Midbrain (tissue), 1 donor: ENCODE results near the gene ATRNL1.
"Not testable (repeated sequence)": the region's sequence is repeated elsewhere in the genome, so short reads cannot be mapped to it uniquely, and the experiment has no call there.

Experiments used
- DNase-seq: peaks from one replicate; lab custom pipeline; 2025; lab: John Stamatoyannopoulos, UW

ATRNL1 gene

DNA sequence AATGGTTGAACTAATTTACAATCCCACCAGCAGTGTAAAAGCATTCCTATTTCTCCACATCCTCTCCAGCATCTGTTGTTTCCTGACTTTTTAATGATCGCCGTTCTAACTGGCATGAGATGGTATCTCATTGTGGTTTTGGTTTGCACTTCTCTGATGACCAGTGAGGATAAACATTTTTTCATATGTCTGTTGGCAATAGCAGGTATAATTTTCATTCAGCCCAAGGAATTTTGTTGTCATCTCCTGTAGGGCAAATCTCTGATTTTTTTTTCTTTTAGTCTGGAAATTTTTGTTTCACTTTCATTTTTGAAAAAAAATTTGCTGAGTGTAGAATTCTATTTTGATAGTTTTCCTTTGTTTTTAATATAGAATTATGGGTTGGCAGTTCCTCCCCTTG, 114.1 kb downstream of the ATRNL1 start:
- DNase-seq: not testable (repeated sequence)

DNA sequence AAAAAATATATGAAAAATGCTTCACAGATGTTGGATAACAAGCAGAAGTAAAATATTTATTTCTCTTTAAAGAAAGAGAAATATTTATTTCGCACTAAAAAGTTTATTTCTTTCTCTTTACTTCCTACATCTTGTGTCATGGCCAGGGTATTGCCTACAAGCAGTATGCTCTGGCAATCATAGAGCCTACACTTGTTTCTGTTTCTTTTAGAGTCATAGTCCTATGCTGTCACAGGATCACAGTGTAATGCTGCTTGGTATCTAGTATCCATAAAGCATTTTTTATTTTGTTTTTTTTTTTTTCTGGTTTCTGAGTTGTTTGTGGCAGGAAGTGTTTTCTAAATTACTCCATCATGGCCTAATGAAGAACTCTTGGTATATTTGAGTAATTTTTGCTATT, 116.0 kb downstream of the ATRNL1 start:
- no peak for DNase-seq

DNA sequence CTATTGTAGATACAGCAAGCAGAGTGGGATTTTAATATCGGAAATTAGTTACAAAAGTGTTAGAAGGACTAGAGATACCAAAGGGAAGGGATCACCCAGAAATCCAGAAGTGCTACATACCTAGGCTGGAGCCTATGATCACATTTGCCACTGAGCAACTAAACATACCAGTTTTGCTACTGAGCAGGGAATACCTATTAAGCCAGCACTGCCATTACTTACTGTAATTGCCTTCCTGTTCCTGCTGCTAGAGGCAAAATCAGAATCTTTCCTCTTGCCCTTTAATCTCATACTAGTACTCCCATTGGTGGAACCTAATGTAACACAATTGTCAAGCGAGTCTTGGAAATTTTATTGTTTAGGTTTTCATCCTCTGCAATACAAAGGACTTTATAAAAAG, 121.7 kb downstream of the ATRNL1 start:
- no peak for DNase-seq

DNA sequence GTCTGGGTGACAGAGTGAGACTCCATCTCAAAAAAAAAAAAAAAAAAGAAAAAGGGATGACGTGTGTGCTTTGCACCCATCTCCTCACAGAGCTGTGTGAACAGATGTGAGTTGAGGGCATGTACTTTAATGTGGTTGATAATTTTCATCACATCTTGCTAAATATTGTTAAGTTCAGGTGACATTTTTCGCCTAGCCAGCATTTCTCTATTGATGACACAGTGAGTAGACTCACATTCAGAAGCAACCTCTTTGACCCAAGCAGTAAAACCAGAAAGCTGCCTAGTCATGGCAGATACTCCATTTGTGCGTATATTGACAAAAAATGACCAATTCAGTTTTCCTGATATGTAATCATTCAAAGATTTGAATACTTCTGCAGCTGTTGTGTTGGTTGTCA, 126.0 kb downstream of the ATRNL1 start:
- no peak for DNase-seq

DNA sequence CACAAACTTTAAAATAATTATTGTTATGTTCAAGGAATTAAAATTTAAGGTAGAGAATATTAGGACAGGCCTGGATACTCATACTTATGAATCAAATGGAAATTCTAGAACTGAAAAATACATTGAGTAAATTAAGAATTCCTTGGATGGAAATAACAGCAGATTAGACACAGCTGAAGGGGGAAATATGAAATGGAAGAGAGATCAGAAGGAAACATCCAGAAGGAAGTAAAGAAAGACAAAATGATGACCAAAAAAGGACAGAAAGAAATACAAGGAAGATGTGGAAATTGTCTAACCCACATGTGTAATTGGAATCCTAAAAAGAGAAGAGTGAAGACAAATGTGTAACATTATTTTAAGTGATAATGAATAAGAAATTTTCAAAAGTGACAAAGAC, 128.9 kb downstream of the ATRNL1 start:
- no peak for DNase-seq

DNA sequence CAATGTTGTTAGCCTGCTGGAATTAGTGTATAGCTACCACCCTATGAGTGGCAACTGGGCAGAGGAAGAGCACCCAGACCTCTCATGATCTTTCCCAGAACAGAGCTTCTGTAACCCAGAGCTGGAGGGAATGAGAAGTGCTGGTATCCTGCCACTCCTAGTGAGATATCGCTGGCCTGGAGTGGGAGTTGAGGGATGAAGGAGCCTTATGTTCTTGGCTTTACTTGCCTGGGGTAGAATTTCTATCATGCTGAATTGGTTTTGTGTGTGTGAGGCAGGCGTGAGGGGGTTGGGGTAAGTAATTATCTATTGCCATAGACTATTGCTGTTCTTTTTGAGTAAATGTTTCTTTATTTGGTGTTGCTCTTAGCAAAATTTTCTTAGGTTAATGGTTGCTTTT, 146.6 kb downstream of the ATRNL1 start:
- DNase-seq: no peak

DNA sequence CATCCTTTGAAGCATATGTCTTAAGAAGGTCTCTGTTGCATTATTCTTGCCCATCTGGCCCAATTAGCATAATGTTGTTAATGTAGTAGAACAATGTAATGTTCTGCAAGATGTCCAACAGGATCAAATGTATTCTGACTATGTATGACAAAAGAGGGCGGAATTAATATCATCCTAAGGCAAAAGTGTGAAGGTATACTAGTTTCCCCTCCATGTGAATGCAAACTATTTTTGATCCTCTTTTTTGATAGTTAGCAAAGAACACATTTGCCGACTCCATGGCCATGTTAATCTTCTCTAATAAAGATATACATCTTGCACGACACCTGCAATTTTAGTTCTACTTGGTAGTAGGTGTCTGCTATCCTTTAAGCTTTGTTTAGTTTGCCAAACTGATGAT, 157.6 kb downstream of the ATRNL1 start:
- DNase-seq: no peak

DNA sequence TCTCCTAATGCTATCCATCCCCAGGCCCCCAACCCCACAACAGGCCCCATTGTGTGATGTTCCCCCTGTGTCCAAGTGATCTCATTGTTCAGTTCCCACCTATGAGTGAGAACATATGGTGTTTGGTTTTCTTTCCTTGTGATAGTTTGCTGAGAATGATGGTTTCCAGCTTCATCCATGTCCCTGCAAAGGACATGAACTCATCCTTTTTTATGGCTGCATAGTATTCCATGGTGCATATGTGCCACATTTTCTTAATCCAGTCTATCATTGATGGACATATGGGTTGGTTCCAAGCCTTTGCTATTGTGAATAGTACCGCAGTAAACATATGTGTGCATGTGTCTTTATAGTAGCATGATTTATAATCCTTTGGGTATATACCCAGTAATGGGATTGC, 160.6 kb downstream of the ATRNL1 start:
- DNase-seq: not testable (repeated sequence)

DNA sequence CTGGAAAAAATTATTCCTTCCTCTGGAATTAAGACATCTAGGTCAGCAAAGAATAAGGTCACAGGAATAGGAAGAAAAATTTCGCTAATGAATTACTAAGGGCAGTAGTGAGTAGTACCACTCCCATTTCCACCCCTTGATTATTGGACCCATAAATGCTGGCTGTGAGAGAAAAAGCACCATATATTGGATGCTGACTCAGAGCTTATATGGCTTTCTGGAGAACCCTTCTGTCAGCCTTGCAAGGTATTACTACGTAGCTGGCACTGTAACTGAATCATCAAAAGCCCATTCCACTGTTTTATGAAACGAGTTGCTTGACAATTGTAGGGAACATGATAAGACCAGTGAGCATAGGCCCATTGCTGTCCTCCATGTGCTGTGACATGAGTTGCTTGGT, 179.3 kb downstream of the ATRNL1 start:
- DNase-seq: no peak

DNA sequence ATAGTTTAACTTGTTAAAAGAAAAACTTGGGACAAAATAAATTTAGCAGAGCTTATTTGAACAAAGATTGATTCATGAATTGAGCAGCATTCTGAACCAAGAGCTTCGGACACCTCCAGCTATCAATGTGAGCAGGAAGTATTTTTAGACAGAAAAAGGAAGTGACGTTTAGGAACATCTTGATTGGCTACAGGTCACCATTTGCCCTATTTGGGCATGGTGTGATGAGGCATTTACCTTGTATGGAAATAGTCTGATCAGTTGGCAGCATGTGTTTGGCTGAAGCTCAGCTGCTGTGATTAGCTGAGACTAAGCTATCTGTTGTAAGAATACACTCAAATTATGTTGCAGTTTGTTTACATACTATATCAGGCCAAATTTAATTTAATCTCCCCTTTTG, 185.1 kb downstream of the ATRNL1 start:
- DNase-seq: no peak

DNA sequence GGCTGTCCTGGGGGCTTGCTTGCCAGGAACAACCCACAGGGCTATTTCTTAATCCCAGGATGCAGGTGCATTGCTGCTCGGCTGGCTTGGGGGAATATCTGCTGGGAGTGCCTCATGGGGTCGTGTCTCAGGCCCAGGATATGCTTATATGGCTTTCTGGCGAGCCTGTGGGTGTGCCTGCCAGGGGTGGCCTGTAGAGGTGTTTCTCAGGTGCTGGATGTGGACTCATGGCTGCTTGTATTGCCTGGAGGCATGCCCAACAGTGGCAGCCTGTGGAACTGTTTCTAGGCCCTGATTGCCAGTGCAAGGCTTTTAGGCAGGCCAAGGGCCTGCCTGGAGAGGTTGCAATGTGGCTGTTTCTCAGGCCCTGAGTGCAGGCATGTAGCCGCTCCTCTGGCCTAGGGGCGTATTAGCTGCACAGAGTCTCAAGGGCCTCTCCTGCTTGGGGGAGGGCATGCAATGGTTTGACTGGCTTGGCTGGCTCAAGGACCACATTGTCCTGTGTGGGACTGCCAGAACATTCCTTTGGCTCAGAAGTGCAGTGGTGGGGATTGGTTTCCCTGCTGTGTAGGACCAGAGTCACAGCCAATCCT, 202.1 kb downstream of the ATRNL1 start:
- DNase-seq: no peak

DNA sequence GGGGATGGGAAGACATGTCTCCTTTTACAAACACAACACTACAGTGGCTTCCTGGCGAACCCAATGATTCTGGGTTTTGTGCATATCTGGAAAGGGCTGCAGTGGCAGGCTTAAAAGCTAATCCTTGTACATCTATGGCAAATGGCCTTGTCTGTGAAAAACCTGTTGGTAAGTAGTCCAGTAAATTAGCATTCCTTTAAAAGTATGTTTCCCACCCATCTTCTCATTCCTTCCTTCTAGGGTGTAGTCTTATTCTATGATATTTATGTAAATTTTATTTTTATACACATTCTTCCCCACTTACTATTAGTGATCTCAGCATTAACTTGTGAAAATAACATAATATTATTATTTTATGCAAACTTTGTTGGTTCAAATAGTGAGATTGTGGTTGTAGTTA, 206.9 kb downstream of the ATRNL1 start:
- no peak for DNase-seq

DNA sequence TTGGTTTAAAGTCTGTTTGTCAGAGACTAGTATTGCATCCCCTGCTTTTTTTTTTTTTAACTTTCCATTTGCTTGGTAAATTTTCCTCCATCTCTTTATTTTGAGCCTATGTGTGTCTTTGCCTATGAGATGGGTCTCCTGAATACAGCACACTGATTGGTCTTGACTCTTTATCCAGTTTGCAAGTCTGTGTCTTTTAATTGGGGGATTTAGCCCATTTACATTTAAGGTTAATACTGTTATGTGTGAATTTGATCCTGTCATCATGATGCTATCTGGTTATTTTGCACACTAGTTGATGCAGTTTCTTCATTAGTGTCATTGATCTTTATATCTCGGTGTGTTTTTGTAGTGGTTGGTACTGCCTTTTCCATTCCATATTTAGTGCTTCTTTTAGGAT, 226.5 kb downstream of the ATRNL1 start:
- not testable (repeated sequence) for DNase-seq

DNA sequence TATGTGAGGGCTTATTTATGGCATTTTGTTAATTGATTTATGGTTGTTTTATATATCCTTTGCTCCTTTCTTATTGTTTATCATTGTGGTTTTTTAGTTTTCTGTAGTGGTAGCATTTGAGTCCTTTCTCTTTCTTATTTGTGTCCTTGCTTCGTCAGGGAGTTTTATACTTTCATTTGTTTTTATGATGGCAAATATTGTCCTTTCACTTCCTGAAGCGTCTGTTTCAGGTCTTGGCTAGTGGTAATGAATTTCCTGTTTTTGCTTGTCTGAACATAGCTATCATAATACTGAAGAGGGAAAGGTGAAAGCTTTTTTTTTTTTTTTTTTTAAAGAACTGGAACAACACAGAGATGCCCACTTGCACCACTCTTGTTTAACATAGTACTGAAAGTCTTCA, 228.2 kb downstream of the ATRNL1 start:
- DNase-seq: no peak

DNA sequence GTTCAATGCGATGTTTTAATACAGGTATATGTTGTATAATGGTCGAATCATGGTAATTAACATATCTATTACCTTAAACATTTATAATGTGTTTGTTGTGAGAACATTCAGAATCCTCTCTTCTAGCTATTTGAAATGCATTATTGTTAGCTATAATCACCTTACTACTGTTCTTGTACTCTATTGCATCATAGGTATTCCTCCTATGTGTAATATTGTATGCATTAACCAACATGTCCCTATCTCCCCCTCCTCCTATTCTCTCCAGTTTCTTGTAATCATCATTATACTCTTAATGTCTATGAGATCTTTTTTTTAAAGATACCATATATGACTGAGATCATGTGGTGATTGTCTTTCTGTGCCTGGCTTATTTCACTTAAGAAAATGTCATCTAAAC, 235.2 kb downstream of the ATRNL1 start:
- DNase-seq: no peak

DNA sequence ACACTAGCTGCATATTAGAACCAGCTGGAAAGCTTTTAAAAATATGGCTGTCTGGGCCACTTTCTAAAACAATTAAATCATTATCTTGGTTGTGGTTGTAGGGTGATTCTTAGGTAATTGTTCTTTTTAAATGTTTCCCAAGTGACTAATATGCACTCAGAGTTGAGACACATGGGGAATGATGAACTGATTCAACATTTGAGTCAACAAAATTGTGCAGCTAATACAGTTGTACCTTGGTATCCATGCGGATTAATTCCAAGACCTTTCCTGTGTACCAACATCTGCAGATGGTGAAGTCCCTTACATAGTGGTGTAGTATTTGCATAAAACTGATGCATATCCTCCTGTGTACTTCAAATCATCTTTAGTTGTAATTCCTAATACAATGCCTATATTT, 242.2 kb downstream of the ATRNL1 start:
- no peak for DNase-seq

DNA sequence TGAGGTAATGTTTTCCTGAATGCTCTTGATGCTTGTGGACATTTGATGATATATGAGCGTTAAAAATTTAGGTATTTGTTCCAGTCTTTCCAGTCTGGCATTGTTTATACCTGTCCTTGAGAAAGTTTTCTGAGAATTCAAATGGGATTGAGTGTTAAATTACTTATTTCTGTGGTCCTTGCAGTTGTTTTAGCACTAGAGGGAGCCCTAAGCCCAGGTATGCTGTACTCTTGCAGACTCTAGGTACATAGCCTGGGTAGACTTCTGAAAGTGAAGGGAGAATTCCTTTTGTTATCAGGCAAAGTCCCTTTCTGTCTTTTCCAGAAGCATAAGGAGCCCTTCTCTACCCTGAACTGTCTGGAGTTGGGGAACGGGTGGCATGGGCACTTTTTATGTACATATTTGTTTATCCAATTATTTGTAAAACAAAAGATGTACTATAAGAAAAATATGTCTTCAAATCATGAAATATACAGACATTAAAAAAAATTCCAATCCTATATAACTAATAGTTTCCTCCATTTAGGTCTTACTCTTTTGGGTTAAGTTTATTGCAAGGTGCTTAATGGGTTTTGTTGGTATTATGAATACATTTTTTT, 262.1 kb downstream of the ATRNL1 start:
- peak; percentile 2 for DNase-seq

DNA sequence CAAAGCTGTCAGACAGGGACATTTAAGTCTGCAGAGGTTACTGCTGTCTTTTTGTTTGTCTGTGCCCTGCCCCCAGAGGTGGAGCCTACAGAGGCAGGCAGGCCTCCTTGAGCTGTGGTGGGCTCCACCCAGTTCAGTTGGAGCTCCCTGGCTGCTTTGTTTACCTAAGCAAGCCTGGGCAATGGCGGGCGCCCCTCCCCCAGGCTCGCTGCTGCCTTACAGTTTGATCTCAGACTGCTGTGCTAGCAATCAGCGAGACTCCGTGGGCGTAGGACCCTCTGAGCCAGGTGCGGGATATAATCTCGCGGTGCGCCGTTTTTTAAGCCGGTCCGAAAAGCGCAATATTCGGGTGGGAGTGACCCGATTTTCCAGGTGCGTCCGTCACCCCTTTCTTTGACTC, 274.8 kb downstream of the ATRNL1 start:
- DNase-seq: not testable (repeated sequence)

DNA sequence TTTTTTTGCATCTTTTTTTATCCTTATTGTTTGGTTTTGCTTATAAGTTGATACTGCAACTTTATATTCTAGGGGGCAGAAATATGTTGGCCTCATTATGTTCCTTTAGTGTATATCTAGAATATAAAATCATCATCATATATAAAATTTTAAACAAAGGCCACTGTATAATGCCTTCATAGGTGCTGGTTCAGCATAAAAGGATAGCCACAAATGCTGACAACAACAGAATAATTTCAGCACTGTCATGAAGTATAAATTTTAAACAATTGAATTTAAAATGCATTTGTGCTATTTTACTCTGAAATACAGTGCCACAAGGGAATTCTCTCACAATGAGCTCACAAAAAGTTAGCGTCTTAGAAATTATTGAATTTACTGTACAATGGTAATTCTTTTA, 285.9 kb downstream of the ATRNL1 start:
- no peak for DNase-seq

DNA sequence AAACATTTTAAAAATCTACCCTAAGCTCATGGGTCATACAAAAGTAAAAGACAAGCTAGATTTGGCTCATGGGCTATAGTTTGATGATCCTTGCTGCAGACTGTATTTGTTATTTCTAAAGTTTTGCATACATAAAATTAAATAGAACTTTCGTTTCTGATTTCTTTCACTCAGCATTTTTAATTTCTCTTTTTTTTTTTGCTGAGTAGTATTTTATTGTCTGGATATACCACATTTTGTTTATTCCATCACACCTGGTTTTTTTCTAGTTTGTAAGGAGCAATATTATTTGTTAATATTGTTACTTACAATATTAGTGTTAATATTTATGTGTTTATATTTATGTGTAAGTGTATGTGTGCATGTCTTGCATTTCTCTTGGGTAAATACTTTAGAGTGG, 291.5 kb downstream of the ATRNL1 start:
- no peak for DNase-seq

DNA sequence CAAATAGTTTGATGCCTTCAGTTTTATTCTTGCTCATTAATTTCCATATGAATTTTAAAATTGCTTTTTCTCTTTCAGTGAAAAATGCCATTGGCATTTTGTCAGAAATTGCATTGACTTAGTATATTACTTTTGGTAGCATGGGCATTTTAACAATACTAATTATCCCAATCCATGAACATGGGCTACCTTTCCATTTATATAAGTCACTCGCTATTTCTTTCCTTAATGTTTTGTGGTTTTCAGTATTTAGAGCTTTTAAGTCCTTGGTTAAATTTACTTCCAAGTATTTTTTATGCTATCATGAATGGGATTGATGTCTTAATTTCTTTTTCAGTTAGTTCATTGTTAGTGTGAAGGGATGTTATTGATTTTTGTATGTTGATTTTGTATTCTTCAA, 297.4 kb downstream of the ATRNL1 start:
- no peak for DNase-seq

DNA sequence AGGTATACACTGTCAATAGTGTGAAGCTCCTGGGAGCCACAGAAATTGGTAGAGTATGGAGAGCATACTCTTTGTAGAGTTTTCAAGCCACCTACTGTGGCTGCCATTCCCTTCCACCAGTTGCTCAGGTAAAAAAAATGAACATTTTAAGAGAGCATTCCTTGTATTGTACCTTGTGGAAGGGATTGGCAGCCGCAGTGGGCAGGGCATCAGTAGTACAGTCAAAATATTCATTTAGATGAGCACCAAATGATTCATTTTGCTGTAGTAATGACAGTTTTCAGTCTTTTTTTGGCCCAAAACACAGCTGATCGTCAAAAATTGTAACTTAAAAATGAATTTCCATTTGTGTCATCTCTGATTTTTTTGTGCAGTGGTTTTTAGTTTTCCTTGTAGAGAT, 304.9 kb downstream of the ATRNL1 start:
- no peak for DNase-seq

DNA sequence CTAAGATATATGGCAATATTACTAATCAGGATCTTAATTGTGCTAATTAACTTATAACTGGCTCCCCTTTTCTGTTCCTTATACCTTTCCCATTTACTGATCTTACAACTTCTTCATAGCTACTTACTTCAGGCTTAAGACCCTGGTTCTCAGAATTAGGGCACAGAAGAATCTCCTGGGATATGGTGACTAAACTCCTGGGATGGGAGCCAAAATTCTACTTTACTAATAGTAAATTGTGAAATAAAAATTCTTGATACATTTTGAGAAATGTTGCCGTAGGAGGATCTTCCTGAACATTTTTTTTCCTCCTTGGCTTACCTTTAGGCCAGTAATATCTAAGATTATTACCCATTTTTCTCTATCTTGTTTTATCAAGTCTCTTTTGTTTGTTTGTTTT, 309.5 kb downstream of the ATRNL1 start:
- DNase-seq: no peak

DNA sequence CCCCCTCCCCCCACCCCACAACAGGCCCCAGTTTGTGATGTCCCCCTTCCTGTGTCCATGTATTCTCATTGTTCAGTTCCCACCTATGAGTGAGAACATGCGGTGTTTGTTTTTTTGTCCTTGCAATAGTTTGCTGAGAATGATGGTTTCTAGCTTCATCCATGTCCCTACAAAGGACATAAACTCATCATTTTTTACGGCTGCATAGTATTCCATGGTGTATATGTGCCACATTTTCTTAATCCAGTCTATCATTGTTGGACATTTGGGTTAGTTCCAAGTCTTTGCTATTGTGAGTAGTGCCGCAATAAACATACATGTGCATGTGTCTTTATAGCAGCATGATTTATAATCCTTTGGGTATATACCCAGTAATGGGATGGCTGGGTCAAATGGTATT, 312.7 kb downstream of the ATRNL1 start:
- not testable (repeated sequence) for DNase-seq
